ENCODE results near the gene CCNYL1. TPM values are rescaled to one million over a fixed set of nuclear protein-coding genes. Genes with fewer than 3 reads are reported as not detected.
"Not testable (repeated sequence)": the region's sequence is repeated elsewhere in the genome, so short reads cannot be mapped to it uniquely, and the experiment has no call there.

Gene CCNYL1
- total RNA-seq, 1 donor from 2014 or later, result 13.5 TPM

- no peak overlapping the region for H3K27ac Mint-ChIP-seq
- POLR2A ChIA-PET, result interaction anchor here (0.7 to 1.4 kb wide), 3 partner anchors 36 to 93 kb away, joined by 6 to 7 read pairs (median 6); partner anchors contain the start of gene METTL21A
- TF ChIP-seq CTCF (IDR thresholded peaks at IDR 0.05), result no peak
Measured at GRCh38 chr2:207719008-207719407, 7.6 kb downstream of the CCNYL1 start.

GRCh38 chr2:207719655-207720054, 8.2 kb downstream of the CCNYL1 start:
- intact Hi-C loops (cut with micrococcal nuclease); H3K4me3 Mint-ChIP-seq; ATAC-seq (ENCODE audit: low read depth); H3K27ac Mint-ChIP-seq; H3K27me3 Mint-ChIP-seq; DNase-seq; CTCF ChIA-PET; H3K9me3 Mint-ChIP-seq: not testable (repeated sequence)
- peaks cover 23% of the 10 kb centered on the region for H3K4me1 Mint-ChIP-seq
- H3K36me3 Mint-ChIP-seq (ENCODE audit: low read depth), result peaks cover 11% of the 10 kb centered on the region
- POLR2A ChIA-PET, result interaction anchor here (0.7 to 1.4 kb wide), 3 partner anchors 8 to 94 kb away, joined by 5 to 7 read pairs (median 6); partner anchors contain the start of genes CCNYL1 and METTL21A

More at GRCh38 chr2:207719008-207719407, 7.6 kb downstream of the CCNYL1 start:
- H3K9me3 Mint-ChIP-seq, result no peaks in the 10 kb centered on the region
- DNase-seq (no peak), ATAC-seq (ENCODE audit: low read depth) (no peak)
- peaks cover 12% of the 10 kb centered on the region for H3K36me3 Mint-ChIP-seq (ENCODE audit: low read depth)
- H3K27me3 Mint-ChIP-seq, result no peaks in the 10 kb centered on the region
- intact Hi-C loops (cut with micrococcal nuclease), result no loop called here
- H3K4me1 Mint-ChIP-seq, result peaks cover 20% of the 10 kb centered on the region
- CTCF ChIA-PET, result no interaction called here
- no peak overlapping the region for H3K4me3 Mint-ChIP-seq

GRCh38 chr2:207720517-207721187, 9.2 kb downstream of the CCNYL1 start:
- Mint-ChIP-seq H3K9me3 (no peaks in the 10 kb centered on the region), H3K4me3 (no peak overlapping the region), H3K4me1 (peaks cover 27% of the 10 kb centered on the region), H3K36me3 (ENCODE audit: low read depth) (peaks cover 15% of the 10 kb centered on the region), H3K27me3 (no peaks in the 10 kb centered on the region), H3K27ac (no peak overlapping the region)
- no peak for TF ChIP-seq CTCF (IDR thresholded peaks at IDR 0.05)
- CTCF ChIA-PET, result no interaction called here
- ATAC-seq (ENCODE audit: low read depth) (no peak), DNase-seq (no peak)
- intact Hi-C loops (cut with micrococcal nuclease), result no loop called here
- POLR2A ChIA-PET, result interaction anchor here (1.1 to 1.4 kb wide), 2 partner anchors 9 to 95 kb away, joined by 5 to 7 read pairs; partner anchors contain the start of genes CCNYL1 and METTL21A

- H3K27me3 Mint-ChIP-seq, result no peaks in the 10 kb centered on the region
- peaks cover 9% of the 10 kb centered on the region for H3K36me3 Mint-ChIP-seq (ENCODE audit: low read depth)
- no peak overlapping the region for H3K4me3 Mint-ChIP-seq
- ChIA-PET POLR2A (interaction anchor here (1.0 to 1.5 kb wide), 3 partner anchors 11 to 97 kb away, joined by 3 to 5 read pairs (median 4); partner anchors contain the start of gene CCNYL1), CTCF (no interaction called here)
- peaks cover 48% of the 10 kb centered on the region for H3K4me1 Mint-ChIP-seq
- intact Hi-C loops (cut with micrococcal nuclease), result no loop called here
- H3K27ac Mint-ChIP-seq, result no peak overlapping the region
- no peak for ATAC-seq (ENCODE audit: low read depth)
- H3K9me3 Mint-ChIP-seq, result no peaks in the 10 kb centered on the region
- no peak for DNase-seq
- TF ChIP-seq CTCF (IDR thresholded peaks at IDR 0.05), result no peak
Measured at GRCh38 chr2:207722773-207723424, 11.5 kb downstream of the CCNYL1 start.

GRCh38 chr2:207723425-207723787, 12.0 kb downstream of the CCNYL1 start:
- intact Hi-C loops (cut with micrococcal nuclease); ATAC-seq (ENCODE audit: low read depth); CTCF ChIA-PET; H3K27me3 Mint-ChIP-seq; H3K4me3 Mint-ChIP-seq; H3K9me3 Mint-ChIP-seq; DNase-seq; H3K27ac Mint-ChIP-seq; H3K36me3 Mint-ChIP-seq (ENCODE audit: low read depth): not testable (repeated sequence)
- peaks cover 51% of the 10 kb centered on the region for H3K4me1 Mint-ChIP-seq
- POLR2A ChIA-PET, result interaction anchor here (1.0 to 1.5 kb wide), 2 partner anchors 12 to 97 kb away, joined by 3 to 4 read pairs; partner anchors contain the start of gene CCNYL1

GRCh38 chr2:207724113-207724512, 12.7 kb downstream of the CCNYL1 start:
- peaks cover 10% of the 10 kb centered on the region for H3K36me3 Mint-ChIP-seq (ENCODE audit: low read depth)
- no peaks in the 10 kb centered on the region for H3K27me3 Mint-ChIP-seq
- DNase-seq (no peak), ATAC-seq (ENCODE audit: low read depth) (no peak)
- no peaks in the 10 kb centered on the region for H3K9me3 Mint-ChIP-seq
- H3K4me3 Mint-ChIP-seq, result no peak overlapping the region
- intact Hi-C loops (cut with micrococcal nuclease), result no loop called here
- CTCF ChIA-PET, result no interaction called here
- no peak for TF ChIP-seq CTCF (IDR thresholded peaks at IDR 0.05)
- H3K4me1 Mint-ChIP-seq, result peaks cover 51% of the 10 kb centered on the region
- POLR2A ChIA-PET, result interaction anchor here (0.7 kb wide), 1 partner anchor 58 kb away, joined by 3 read pairs; no protein-coding TSS in a partner anchor
- H3K27ac Mint-ChIP-seq, result peak overlapping the region; percentile 24

Measured in activated B cell treated with CpG ODN at 0.5 μM for 24 hours (primary cell).